Stimulated activated CD8-positive, alpha-beta memory T cell treated with anti-CD3 and anti-CD28 coated beads, Interleukin-2, amount 100 ng/mL, for 1 hour (primary cell): ENCODE results near the gene ABI3BP.

Experiments used
- DNase-seq, 2 donors: peaks; one replicate each; pipeline ENCODE4 v3.0.0-alpha.2; 2020; ENCODE audit warnings: low read depth in 2 of 2

ABI3BP gene

DNA sequence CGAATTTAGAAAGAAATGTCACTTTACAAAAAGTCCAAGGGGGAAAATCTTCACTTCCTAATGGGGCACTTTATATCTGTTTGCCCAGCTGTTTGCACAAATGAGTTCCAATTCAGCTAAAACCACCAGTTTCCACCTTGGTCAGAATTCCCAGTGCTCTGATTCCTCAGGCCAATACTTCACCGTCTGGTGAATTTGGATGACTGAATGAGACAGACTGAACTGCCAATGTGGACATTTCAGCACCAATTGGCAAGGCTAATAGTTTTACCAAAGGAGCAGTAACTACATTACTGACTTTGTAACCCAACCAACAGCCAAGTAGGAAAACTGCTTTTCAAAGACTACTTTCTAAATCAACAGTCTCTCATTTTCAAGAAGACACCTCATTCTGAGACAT, 51.8 kb downstream of the ABI3BP start:
- DNase-seq = no peak

DNA sequence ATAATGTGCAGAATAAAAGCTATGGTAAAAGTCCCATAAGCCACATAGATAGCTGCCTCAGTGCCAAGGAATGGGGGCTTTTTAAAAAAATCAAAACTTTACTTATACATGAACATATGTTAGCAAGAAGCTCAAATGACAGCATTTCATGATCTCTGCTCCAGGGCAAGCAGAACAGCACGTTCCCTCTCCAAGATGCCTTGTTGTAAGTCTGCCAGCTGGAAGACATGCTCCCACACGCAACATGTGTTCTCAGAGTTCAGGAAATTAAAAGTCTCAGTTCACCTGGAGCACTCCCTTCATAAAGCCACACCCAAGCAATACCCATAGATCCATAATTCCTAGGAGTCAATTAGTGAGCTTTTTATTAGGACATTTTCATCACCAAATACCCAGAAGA, 52.2 kb downstream of the ABI3BP start:
- DNase-seq = no peak

DNA sequence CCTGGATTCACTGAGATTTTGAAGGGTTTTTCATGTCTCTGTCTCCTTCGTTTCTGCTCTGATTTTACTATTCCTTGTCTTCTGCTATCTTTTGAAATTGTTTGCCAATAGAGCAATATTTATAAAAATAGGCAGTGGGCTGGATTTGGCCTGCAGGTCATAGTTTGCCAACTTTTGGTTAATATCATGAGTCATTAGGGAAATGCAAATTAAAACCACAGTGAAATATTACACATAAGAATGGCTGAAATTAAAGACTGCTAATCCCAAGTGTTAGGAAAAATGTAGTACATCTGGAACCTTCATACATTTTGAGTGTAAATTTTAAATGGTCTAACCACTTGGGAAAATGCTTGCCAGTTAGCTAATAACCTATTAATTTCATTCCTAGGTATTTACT, 56.3 kb downstream of the ABI3BP start:
- no peak for DNase-seq

DNA sequence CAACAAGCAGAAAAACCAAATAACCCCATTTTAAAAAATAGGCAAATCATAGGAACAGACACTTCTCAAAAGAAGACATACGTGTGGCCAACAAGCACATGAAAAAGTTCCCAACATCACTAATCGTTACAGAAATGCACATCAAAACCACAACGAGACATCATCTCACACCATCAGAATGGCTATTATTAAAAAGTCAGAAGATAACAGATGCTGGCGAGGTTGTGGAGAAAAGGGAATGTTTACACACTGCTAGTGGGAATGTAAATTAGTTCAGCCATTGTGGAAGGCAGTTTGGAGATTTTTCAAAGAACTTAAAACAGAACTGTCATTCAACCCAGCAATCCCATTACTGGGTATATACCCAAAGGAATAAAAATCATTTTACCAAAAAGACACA, 60.7 kb downstream of the ABI3BP start:
- no peak for DNase-seq

DNA sequence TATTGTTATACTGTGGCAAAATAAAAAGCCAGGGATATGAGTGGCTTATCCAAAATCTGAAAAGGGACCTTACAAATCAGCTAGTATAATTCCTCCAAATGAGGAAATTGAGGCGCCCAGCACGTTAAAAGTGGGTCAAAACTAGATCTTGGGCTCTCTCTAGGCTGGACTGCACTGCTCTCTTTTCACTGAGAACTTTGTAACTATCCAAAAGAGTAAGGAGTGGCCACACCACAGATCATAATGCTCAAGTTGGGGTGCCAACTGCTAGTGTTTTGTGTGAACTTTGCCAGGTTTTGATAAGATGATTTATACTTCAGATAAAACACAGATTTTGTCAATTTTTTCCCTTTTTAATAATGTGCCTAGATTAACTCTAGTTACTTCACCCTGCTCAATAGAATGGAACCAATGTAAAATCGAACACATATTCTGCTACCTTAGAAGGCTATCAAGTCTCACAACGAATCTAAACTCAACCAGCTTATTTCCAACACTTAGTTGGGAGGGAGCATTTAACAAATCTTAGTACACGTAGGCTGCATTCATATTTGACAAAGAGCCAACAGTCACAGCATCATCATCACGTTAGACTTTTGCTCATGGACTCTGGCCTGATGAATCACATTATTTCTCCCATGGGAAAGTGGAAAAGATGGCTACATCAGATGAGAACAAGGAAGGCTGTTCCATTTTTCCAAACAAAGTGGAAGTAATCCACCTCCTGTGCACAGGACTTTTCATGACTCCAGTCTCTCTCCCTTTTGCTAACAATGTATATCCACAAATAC, 64.4 kb downstream of the ABI3BP start:
- DNase-seq = no peak

DNA sequence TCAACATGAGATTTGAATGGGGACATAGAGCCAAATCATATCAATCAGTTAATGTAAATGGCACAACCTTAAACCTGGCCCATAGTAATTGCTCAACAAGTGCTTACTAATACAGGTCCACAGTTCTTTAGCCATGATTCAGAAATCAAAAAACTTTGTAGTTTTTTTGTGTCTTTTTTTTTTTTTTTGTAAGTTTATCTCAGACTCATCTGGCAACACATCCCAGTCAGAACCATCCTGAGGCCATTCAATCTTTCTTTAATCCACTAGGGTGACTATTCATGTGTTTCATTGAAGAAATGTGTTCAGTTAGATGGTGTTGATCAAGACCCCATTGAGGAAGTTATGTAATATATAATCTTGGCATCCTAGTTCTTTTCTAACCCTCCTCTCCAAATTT, 65.4 kb downstream of the ABI3BP start:
- DNase-seq = no peak

DNA sequence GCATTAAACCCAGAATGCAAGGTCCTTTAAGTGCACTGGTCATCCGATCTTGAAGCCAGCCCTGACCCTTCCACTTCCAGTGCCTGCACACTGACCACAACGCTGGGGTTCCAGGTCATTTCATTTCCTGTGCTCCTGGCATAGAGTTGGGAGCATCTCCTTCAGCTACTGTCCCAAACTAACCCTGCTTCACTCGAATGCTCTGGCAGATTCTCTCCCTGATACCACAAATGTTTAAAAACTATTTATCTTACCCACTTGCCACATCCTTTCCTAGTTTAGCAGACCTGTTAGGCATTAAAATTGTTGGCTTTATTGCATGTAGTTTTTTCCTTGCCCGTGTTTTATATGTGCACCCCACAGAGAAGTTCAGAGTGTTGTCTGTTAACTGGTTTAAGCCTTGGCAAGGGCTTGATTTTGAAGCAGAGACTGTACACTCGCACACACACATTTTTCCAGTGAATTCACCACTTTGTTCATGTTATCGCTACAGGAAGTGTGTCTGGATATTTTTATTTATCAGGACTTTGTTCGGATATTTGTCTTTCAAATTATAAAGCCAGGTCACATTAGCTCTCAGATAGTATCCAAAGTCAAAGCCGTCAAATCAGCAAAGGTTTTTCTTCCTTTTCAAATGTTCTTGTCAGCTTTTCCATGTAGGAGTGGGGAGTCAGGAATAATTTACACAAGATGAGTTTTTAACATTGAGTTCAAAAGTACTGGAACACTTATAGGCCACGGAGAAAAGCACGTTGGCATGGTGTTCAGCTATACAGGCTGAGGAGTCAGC, 77.3 kb downstream of the ABI3BP start:
- no peak for DNase-seq

DNA sequence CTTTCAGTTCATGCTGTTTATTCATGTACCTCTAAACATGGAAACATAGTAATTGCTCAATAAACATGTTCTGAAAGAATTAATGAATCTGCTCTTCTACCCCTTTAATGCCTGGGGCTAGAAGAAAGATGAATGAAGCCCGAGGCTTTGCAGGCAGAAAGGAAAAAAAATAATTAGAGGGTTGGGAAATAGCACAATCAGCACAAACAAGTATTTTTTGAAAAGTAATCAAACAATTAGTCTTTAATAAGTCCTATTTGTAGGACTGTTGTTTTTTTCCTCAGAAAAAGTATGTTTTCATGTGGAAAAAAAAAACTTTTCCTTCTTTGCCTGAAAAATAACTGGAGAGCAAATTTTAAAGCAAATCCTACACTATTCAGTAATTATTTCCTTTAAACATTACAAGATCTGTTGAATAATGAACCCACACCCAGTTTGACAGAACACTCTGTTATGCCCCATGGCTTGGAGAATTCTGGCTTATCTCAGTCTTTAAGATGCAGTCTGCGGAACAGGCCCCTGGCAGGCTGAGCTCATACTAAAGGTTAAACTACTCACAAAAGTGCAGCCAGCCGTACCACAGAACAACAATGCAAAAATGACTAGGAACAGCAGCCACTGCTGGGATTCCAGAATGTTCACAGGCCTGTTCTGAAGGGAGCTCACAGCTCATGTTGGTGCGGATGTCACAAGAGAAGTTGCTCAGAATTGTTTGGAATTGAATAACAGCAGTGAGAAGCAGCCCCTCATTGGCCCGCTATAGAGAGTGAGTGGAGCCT, 79.2 kb downstream of the ABI3BP start:
- no peak for DNase-seq

DNA sequence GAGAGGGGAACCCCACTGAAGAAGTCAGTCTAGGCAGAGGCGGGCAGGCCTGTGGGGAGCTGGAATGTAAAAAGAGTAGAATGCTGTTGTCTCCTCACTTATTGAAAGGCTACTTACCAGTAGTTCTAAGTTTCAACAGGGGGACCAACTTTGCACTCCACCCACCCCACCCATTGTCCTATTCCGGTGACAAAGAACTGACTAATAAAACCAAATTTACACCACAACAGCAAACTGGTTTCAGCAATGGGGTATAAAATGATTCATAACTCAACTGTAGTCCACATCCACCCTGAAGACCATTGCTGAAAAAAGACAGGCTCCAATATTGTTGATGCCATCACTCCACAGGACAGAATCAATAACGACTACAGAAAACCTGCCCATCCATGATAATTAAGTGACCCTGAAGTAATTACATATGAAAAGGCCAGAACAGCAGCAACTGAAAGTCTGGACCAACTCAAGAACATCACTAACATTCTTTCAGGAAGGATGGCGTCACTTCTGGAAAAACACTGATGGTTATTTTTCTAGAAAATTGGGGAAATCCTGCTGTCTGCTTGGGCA, 80.2 kb downstream of the ABI3BP start:
- no peak for DNase-seq

DNA sequence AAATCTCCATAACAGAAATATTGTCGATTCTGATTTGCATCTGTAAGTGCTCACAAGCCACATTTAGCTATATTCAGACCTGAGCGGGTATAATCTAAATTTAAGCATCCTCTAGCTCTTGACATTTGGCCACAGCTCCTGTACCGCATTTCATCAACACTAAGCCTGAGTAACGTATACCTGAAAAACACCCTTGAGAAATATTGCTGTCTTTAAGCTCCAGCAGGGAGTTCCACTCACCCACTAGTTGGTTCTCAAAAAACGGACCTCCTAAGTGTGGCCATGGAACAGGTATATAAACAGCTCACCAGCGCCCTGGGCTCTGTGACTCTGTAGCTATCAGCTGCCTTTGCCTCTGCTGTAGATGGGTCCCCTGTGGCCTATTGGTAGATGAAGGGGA, 80.7 kb downstream of the ABI3BP start:
- no peak for DNase-seq

DNA sequence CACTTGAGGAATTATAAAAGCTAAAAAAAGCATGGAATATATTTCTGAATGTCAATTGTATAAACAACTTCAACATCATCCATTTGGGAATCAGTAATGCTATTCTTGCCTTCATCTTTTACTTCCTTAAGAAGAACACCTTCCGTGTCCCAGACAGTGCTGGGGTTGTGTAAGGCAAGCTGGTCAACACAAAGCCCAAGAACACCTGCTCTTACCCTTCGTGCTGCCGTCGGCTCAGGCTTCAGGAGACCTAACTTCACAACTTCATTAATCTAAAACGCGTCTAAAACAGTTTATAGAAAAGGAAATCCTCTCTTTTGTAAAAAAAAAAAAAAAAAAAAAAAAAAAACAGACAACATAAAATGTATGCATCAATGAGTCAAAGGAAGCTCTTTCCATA, 81.3 kb downstream of the ABI3BP start:
- no peak for DNase-seq

DNA sequence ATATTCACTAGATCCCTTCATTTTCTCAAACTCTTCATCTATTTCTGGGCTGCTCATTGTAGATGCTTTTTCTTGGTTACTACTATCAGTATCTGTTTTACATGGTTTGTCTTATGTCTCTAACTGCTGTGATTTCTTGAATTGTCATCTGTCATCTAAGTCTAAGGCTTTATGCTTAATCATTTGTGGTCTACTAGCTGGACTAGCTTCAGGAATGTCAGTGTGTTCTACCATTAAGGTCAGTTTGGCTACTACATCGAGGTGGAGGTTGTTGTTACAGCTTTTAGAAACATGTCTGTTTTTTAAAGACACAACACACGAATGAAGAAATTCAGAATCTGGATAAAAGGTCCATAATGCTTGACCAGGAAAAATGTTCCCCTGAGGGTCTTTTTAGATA, 82.2 kb downstream of the ABI3BP start:
- no peak for DNase-seq

DNA sequence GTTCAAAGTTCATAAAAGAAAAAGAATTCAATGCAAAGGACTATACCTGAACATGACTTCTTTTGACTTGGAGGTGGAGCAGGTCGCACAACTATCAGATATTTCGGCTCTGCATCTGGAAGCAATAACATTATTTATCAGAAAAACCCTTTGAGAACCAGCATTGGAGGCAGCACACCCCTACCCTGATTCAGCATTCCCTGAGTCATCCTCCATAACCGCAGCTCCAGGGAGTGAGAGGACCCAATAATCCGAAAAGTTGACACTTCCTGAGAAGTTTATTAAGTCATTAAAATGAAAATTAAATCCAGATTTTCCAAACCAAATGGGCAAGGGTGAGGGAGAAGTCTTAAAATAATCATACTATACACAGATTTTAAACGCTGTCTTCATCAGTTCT, 90.6 kb downstream of the ABI3BP start:
- no peak for DNase-seq

DNA sequence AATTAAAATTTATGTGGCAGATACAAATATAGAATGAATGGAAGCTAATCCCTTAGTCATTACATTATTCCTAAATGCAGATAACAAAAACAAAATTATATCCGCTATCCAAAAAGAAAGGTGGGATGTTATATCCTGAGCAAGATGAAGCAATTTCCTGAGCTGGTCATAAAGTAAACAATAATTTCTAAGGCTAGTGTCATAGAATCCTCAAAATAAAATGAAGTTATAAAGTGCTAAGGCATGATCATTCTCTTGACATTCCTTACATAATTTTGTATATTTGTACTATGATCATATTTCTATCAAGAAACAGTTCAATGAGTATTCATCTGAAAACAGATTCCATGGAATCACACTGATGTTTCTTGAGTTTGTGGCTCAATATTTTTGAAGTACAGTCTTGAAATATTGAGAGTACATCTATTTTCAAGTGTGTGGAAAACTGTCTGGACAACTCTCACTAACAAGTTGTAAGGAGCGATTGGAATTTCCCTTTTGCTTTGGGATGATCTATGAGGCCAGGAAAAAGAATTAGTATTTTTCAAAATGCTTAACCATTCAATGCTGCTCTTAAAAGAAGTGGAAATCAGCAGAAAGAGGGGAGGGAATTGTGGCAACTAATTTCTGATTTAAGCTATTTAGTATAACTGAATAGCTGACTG, 92.4 kb downstream of the ABI3BP start:
- DNase-seq = no peak

DNA sequence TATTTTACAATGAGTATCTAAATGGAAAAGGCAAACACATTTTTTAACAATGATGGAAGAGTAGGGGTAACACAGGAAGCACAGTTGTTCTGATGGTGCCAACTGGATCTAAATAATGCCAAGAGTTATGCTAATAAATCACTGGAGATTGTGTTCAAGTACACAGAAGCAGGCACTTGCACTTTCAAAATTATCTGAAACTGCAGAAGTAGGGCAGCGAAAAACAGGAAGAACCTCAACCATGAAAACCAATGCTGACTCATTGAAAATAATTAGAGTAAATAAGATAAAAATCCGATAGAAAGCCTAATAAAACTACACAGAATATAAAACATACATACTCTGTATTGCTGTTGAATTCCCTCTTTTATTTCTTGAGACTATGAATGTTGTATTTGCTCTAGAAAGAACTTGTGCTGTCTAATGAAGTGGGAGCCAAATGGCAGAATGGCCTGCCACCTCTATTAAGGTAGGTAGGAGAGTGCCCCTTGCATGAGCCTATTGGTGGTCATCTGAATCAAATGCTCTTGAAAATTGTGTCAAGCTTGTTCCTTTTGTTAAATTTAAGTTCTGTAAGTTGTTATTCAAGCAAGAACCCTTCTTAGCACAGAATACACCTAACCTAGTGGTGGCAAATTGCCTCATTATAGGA, 93.7 kb downstream of the ABI3BP start:
- DNase-seq = no peak

DNA sequence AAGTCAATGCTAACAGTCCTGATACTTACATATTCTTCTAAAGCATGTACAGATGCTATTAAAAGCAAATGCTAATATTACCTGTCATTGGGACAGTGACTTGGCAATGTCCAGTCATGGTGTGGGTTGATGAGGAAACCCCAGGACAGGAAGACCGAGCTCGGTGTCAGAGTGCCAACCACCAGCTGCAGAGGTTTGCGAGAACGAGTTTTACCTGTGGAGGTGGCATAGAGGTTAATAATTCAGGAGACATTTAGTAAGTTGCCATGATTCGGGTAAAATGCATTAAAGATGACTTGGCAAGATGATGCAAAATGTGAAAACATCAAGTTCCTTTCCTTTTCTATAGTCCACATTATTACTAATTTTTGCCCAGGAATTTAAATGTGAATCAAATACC, 94.5 kb downstream of the ABI3BP start:
- no peak for DNase-seq

DNA sequence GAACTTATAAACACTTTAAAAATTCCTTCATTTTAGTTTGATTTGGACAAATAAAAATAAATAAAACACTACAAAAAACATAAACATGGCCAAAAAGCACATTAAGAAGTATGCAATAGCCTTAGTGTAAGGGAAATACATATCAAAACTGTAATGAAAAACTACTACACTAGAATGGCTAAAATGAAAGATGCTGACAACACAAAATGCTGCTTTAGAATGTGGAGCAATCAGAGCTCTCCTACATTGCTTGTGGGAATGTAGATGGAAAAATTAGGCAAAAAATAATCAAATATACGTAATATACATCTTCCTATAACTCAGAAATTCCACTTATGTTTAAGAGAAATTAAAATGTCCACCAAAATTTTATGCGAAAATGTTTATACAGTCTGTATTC, 96.2 kb downstream of the ABI3BP start:
- no peak for DNase-seq

DNA sequence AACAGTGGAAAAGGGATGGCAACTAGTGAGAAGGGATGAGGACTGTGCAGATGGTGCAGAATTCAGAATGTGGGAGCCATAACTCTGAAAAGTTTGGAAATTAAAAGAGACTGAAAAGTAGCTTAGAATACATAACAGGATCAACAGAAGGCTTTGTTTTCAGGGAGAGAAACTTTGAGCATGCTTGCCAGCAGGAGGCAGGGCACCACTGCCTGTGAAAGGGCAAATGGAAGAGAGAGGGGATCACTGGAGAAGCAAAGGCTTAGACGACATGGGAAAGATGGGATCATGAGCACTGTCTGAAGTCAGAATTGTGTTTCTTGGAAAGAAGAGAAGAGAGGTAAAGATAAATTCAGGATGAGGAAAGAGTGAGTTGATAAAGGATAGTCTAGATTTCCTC, 99.6 kb downstream of the ABI3BP start:
- DNase-seq = no peak

DNA sequence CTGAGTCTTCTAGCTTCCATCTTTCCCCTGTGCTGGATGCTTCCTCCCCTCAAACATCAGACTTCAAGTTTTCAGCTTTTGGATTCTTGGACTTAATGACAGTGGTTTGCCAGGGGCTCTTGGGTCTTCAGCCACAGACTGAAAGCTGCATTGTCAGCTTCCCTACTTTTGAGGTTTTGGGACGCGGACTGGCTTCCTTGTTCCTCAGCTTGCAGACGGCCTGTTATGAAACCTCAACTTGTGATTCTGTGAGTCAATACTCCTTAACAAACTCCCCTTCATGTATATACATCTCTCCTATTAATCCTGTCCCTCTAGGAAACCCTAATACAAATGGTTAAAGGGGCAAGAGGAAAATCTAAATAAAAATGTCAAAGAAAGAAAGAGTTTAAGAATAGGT, 100.1 kb downstream of the ABI3BP start:
- DNase-seq = no peak

DNA sequence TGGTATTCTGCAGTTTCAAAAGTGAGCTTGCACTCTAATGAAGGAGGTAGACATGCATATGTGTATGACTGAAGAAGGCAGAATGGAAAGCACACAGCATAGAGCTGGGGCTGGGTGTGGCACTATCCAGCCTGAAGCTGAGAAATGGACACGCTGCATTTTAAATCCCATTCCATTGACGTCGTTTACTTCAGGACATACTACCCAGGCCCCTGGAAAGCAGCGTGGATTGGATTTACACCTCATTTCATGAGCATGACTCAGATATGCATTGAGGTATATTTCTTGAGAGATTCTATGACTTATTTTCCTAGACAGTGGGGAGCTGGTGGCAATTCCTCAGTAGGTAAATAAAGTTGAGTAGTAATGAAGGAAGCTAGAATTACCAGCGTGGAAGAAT, 101.4 kb downstream of the ABI3BP start:
- no peak for DNase-seq

DNA sequence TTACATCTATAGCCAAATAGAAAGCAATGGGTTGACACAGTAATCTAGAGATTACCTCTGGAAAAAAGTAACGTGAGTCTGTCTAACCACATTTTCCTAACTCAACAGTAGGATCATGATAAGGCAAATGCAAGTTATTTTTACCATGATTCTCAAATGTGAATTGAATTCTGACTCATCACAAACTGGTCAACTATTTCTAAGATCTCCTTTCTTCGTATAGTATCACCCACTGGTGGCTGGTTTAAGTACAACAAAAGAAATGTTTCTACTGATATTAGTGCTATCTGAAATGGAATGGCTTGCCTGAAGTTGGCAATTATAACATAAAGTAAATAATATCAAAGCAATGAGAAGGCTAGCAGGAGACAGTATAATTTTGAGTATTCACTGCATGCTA, 102.2 kb downstream of the ABI3BP start:
- no peak for DNase-seq
